Vein endothelial cell (primary cell): ENCODE results near the gene PTPRA. TPM values are rescaled to one million over a fixed set of nuclear protein-coding genes. Genes with fewer than 3 reads are reported as not detected.

Experiments used
- total RNA-seq: library from RNA; depleted of rRNA; stranded (reverse); fragments of >200 nt; gene quantifications from 2 replicates; pipeline ENCODE4 v1.2.3, GENCODE V29; 2012

The PTPRA gene
- 52.8 and 53.9 TPM in 2 replicates for total RNA-seq

GRCh38 chr20:2873010-2873746, at the start of gene PTPRA:
Gene PTPRA, plus strand, starts transcription at chr20:2873481. Its CDS starts 90,797 bp downstream, at chr20:2964278.

GRCh38 chr20:2840138-2840966, 32.9 kb upstream of the PTPRA start, which contains the start of the genes PCED1A and VPS16:
Gene PCED1A, minus strand, starts transcription at chr20:2840655. Its CDS starts 743 bp downstream, at chr20:2839912.
Gene VPS16, plus strand, starts transcription at chr20:2840745. Its CDS starts 30 bp downstream, at chr20:2840775.

GRCh38 chr20:3043322-3043721, 170.0 kb downstream of the PTPRA start, which contains the start of gene GNRH2:
Gene GNRH2, plus strand, starts transcription at chr20:3043622. Its CDS starts 793 bp downstream, at chr20:3044415.

GRCh38 chr20:3045816-3046676, 172.8 kb downstream of the PTPRA start, which contains the start of gene MRPS26:
Gene MRPS26, plus strand, starts transcription at chr20:3046052. Its CDS starts 17 bp downstream, at chr20:3046069.

GRCh38 chr20:3071610-3072529, 198.6 kb downstream of the PTPRA start, which contains the start of gene OXT:
Gene OXT, plus strand, starts transcription at chr20:3071620. Its CDS starts 36 bp downstream, at chr20:3071656.

GRCh38 chr20:3084283-3084985, 211.2 kb downstream of the PTPRA start, which contains the start of gene AVP:
Gene AVP, minus strand, starts transcription at chr20:3084724. Its CDS starts 50 bp downstream, at chr20:3084674.

Other genes with a start within 250 kb of the PTPRA start
- gene NOP56, start 220.8 kb upstream of the PTPRA start, total RNA-seq: 151 and 166 TPM in 2 replicates
- 93.9 and 94.4 TPM in 2 replicates for gene IDH3B, start 209.3 kb upstream of the PTPRA start, total RNA-seq
- 0.19 and 0.98 TPM in 2 replicates for gene EBF4, start 180.7 kb upstream of the PTPRA start, total RNA-seq
- 0.19 and 0.33 TPM in 2 replicates for gene CPXM1, start 72.9 kb upstream of the PTPRA start, total RNA-seq
- gene C20orf141, start 58.5 kb upstream of the PTPRA start, total RNA-seq: not detected in 2 replicates
- not detected in 2 replicates for gene TMEM239, start 57.1 kb upstream of the PTPRA start, total RNA-seq
- 16.6 and 19.6 TPM in 2 replicates for gene PCED1A, start 32.8 kb upstream of the PTPRA start, total RNA-seq
- gene VPS16, start 32.7 kb upstream of the PTPRA start, total RNA-seq: 34.6 and 37.6 TPM in 2 replicates
- gene GNRH2, start 170.1 kb downstream of the PTPRA start, total RNA-seq: 0.57 TPM in 1 of 2 replicates, not detected in the other
- gene MRPS26, start 172.6 kb downstream of the PTPRA start, total RNA-seq: 29.3 and 30.7 TPM in 2 replicates
- gene OXT, start 198.1 kb downstream of the PTPRA start, total RNA-seq: not detected in 2 replicates
- gene AVP, start 211.2 kb downstream of the PTPRA start, total RNA-seq: not detected in 2 replicates